GM18951 (cell line): ENCODE data around the gene TAF6L.
"Not testable (repeated sequence)": the region's sequence is repeated elsewhere in the genome, so short reads cannot be mapped to it uniquely, and the experiment has no call there.

Source experiments
- POLR2A ChIP-seq: IDR thresholded peaks from 4 replicates; pipeline ENCODE4 v1.6.1; 2011; ENCODE audit warnings: mild to moderate bottlenecking; ENCODE audit not compliant: insufficient read length, insufficient read depth; ENCODE audit errors: extremely low read depth
- in situ Hi-C: fragments of 300-500 bp; cut with MboI; formaldehyde crosslinking; loops from one replicate; pipeline ENCODE4 v1.12.0; 2022; ENCODE audit warnings: low sequenced_read_pairs, mixed read lengths, inconsistent platforms; ENCODE audit not compliant: unreplicated experiment

The TAF6L gene

DNA sequence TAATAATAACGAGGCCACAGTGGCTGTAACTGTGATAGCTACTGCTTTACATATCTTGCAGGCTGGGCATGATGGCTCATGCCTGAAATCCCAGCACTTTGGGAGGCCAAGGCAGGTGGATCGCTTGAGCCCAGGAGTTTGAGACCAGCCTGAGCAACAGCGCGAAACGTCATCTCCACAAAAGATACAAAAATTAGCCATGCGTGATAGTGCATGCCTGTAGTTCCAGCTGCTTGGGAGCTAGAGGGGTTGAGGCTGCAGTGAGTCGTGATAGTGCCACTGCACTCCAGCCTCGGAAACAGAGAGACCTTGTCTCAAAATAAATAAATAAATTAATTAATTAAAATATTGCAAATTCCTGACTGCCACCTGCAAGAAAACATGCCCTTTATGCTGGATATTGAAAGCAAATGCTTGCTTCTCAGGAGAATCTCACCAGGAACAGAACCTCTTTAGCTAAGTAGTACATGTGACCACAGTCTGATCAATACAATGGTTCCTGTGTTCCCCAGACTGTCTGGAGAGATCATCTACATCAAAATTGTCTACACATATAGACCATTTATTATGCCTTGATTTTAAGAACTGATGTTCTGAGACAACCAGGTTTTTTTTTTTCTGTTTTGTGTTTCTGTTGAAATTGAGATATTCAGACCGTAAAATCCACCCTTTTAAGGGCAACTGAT lies 23.6 kb upstream of the TAF6L start:
- in situ Hi-C loops, result no loop called here
- TF ChIP-seq POLR2A, result no peak

DNA sequence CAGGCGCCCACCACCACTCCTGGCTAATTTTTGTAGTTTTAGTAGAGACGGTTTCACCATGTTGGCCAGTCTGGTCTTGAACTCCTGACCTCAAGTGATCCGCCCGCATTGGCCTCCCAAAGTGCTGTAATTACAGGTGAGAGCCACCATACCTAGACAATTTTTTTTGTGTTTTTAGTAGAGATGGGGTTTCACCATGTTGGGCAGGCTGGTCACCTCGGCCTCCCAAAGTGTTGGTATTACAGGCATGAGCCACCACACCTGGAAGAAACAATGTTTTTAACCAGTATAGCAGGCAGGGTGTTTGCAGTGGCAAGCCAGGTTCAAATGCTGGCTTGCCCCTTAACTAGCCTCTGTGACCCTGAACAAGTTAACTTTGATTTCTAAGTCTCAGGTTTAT lies 21.3 kb upstream of the TAF6L start:
- in situ Hi-C loops, result not testable (repeated sequence)

DNA sequence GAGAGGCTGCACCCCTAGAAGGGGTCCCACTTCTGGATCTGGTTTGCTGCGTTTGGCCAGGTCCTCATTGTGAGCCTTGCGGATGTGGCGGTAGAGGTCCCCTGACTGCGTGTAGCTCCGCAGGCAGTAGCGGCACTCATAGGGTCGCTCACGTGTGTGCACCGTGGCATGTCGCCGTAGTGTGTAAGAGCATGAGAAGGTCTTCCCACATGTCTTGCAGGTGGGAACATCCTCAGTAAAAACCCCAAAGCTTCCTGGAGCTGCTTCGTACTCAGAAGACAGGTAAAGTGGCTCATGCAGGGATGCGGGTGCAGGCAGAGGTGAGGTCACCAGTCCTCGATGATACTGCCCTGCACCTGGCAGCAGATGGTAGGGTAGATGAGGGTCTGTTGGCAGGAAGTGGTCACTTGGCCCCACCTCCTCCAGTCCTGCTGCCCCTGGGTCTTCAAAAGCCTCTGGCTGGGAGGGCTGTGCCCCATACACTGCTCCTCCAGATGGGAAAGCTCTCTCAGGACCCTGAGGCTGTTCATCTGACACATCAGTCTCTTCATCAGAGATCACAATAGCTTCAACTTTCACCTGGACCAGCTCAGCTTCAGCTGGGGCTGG lies 18.9 kb upstream of the TAF6L start:
- TF ChIP-seq POLR2A, result no peak
- in situ Hi-C loops, result no loop called here

DNA sequence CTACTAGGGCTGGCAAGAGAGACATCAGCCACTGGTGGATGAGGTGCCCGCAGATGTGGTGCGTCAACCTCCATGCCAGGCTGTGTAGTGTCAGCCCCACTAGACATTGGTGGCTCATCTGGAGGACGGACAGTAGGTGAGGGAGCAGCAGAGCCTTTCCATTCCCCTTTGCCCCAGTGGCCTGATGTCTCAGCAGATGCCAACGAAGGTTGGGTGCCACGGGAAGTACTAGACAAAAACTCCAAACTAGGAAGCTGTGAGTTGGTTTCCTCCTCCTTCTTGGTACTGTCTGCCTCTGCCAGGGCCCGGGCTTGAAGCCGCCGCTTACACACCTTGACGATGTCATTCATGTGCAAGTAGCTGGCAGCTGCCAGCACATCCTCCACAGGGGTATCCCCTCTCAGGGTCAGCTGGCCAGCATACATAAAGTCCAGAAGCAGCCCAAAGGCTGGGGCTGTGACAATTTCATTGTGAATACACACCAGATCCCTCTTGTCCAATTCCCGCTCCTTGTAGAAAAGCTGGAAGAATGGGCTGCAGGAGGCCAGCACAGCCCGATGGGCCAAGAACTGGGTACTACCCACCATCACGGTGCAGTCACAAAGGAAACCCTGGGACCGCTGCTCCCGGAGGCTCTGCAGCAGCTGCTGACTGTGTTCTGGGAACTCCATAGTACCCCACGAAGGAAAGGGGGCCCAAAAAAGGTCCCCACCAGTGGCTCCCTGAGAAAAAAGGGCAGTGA lies 18.0 kb upstream of the TAF6L start:
- in situ Hi-C loops, result no loop called here
- no peak for TF ChIP-seq POLR2A

DNA sequence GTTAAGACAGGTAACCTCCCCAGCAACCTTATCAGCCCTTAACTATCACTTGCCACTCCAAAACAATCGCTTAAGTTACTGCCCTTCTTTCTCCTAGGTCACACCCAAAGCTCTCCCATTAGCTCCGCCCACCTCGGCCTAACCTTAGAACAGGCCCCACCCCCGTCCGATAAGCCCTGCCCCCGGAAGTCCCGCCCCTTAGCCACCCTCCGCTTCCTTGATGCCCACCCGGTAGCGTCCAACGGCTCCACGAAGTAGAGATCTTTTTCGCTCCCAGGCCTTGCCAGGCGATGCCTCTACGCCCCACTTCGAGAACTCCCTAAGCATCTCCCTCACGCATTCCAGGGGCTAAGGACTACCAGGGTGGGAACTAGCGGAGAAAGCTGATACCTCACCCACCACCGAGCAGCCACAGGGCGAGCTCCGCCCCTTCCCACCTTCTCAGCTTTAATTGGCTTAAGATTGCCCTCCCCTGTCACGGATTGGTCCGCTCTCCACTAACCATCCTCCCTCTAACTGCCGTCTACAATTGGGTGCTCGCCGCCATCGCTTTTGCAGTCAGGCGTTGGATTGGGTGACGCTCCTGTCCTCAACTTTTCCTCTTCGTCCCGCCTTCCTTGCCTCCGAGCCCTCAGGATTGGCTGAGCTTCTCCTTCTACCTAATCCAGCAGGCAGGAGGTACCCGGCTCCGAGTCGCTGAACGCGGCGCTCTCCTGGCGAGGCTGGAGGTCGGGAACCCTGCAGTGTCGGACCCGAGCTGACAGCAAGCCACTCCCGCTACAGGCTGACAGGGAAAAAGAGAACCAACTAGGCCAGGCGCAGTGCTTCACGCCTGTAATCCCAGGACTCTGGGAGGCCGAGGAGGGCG lies 17.2 kb upstream of the TAF6L start, which contains the start of gene ZBTB3:
ZBTB3 (minus strand) TSS at position 425 of the 868 bp plus-strand sequence. CDS start 496 bp downstream, outside the sequence.
- peak; percentile 86 for TF ChIP-seq POLR2A
- in situ Hi-C loops, result no loop called here

DNA sequence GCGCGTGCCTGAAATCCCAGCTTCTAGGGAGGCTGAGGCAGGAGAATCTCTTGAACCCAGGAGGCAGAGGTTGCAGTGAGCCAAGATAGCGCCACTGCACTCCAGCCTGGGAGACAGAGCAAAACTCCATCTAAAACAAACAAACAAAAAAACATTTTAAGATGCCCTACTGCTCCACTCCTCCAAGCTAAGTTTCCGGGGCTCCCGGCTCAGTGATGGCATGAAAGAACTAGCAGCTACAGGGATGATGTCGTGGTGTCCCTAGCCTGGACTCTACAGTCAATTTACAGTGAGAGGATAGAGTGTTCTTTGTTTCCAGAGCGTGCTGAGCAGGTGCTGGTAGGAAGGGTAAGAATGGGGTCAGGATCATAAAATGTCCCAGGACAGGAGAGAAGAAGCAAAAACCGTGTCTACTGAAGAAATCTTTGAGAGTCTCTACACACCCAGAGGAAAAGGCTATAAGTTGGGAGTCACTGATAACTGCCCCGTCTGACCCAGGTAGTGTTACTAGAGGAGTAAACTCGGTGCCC lies 16.0 kb upstream of the TAF6L start:
- in situ Hi-C loops, result no loop called here
- TF ChIP-seq POLR2A, result no peak

DNA sequence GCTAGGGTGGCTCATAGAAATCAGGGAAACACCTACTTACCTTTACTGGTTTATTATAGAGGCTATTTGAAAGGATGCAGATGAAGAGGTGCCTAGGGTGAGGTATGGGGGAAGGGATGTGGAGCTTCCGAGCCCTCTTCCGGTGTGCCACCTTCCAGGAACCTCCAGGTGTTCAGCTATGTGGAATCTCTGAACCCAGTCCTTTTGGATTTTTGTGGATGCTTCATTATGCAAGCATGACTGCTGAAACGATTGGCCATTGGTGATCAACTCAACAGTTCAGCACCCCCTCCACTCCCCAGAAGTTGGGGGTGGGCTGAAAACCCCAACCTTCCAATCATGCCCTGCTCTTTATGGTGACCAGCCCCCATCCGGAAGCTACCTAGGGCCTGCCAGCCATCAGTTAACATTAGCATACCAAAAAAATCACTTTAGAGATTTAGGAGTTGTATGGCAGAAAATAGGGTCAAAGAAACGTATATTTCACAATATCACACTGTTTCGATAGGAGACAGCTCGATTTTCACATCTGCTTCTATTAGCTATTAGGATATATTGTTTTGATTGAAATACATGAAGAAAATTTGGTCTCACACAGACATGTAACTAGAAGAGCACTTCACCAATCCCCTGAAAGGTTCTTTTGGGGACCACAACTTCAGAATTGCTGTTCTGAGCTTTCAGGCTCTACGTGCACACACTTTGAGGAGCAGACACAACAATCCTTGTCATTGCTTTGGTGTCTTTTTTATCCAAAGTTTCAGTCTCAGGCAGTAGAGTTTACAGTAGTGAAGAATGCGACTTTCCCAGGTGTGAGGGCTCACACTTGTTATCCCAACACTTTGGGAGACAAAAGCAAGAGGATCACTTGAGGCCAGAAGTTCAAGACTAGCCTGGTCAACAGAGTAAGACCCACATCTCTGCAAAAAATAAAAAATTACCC lies 13.1 kb upstream of the TAF6L start:
- in situ Hi-C loops, result no loop called here
- no peak for TF ChIP-seq POLR2A

DNA sequence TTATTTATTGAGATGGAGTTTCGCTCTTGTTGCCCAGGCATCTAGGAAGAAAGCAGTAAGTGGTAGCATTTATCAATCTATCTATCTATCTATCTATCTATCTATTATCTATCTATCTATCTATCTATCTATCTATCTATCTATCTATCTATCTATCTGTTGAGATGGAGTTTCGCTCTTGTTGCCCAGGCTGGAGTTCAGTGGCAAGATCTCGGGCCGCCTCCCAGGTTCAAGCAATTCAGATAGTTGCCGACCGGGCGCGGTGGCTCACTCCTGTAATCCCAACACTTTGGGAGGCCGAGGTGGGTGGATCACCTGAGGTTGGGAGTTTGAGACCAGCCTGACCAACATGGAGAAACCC lies 10.3 kb upstream of the TAF6L start:
- in situ Hi-C loops, result not testable (repeated sequence)

DNA sequence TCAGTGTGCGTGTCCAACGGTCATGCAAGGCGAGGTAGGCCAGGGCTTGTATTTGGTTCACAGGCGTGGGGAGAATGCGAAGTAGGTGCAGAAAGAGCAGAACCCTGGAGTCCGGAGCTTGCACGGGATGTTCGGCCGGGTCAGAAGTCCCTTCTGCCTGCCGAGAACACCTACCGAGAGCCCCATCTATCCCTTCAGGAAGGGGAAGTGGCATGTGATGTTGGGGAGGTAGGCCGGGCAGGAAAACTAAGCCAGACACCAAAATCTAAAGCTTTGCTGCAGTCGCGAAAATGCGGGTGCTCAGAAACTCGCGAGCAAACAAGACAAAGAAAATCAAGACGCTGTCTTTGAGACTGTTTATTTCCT lies 435 bp upstream of the TAF6L start:
- TF ChIP-seq POLR2A, result no peak
- in situ Hi-C loops, result no loop called here

DNA sequence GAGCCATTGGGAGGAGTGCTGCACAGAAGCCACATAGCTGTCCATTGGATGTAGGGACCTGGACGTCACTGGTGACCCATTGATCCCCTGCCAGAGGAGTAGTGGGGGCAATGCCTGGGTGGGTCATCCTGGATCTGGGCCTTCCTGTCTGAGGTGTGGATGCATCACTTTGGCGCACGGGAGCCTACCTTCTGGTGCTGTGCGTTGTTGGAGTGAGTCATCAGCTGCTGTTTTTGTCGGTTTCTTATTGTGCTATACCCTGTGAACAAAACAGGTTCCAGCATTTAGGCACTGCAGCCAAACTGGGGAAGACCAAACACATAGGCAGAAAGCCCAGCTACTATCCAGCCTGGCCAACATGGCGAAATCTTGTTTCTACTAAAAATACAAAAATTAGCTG lies 3.2 kb downstream of the TAF6L start:
- in situ Hi-C loops, result no loop called here
- TF ChIP-seq POLR2A, result no peak

DNA sequence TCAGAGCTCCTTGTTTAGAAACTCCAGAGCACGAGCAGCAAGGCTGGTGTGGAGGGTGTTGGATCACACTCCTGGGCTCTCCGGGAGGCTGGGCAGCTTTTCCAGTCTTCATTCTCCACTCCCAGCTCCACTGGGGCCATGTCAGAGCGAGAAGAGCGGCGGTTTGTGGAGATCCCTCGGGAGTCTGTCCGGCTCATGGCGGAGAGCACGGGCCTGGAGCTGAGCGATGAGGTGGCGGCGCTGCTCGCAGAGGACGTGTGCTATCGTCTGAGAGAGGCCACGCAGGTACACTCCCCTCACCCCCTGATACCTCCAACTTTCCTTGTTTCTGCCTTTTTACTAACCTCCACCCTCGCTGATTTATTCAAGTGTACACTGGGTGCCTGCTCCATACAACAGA lies 4.5 kb downstream of the TAF6L start:
- in situ Hi-C loops, result no loop called here
- TF ChIP-seq POLR2A, result no peak

DNA sequence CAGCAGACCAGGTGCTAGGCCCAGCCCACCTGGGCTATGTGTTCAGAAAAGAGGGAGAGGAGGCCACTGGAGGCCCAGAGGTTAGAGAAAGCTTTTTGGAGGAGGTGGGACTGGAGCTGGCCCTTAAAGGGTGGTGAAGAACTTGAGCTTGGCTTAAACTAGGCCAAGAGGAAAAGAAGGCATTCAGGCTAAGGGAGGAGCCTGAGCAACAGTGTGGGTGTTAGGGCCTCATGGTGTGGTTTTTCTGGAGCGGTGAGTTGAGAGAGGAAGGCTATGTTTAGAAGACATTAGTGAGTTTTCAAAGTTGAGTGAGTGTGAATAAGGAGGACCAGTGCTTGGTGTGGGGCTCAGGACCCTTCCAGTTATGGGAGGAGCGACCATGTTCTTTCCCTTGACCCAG lies 6.2 kb downstream of the TAF6L start:
- no peak for TF ChIP-seq POLR2A
- in situ Hi-C loops, result no loop called here
